Skeletal muscle cell (primary cell): ENCODE measurements around the gene FGF3.

Source experiments
- DNase-seq: peaks from one replicate; pipeline ENCODE4 v3.0.0-alpha.2; 2010; ENCODE audit warnings: low read depth
- H3K4me3 ChIP-seq: 2 replicates; pipeline ENCODE4 v1.5.1; 2011; ENCODE audit warnings: low read depth, mild to moderate bottlenecking, control low read depth, low read length, moderate library complexity

Gene FGF3

DNA sequence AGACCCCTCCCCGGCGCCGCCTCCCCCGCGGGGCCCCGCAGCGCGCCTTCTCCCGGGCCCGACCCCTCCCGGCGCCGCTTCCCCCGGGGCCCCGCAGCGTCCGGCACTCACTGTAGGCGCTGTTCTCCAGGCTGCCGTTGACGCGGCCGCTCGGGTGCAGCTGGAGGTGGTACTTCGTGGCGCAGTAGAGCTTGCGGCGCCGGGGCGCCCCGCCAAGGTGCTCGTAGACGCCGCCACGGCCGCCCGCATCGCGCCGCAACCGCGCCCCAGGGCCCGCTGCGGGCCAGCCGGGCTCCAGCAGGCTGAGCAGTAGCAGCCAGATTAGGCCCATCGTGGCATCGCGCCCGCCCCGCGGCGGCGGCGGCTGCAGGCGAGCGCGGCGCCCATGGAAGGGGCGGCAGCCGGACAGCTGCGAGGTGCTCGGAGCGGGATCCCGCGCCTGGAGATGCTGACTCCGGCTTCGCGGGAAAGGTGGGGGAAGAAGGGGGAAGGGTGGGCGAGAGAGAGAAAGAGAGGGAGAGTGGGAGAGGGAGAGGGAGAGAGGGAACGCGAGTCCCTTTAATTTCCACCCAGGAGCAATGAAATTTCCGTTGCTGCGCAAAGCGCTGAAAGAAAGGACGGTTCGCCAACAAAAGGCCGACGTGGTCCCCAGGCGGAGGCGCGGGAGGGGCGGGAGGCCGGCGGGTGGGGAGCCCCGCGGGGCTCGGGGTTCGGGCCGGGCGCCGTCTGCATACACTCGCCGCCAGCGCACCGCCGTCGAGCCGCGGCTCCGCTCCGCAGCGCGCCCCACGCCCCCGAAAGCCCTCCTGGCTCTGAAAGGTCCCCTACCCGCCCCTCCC is at the start of gene FGF3:
Gene FGF3 (minus strand): TSS at position 814 of the 839 bp plus-strand sequence. CDS start 483 bp downstream, at position 331.
- H3K4me3 ChIP-seq: no peak within 1 kb of the TSS
- no peak for DNase-seq

DNA sequence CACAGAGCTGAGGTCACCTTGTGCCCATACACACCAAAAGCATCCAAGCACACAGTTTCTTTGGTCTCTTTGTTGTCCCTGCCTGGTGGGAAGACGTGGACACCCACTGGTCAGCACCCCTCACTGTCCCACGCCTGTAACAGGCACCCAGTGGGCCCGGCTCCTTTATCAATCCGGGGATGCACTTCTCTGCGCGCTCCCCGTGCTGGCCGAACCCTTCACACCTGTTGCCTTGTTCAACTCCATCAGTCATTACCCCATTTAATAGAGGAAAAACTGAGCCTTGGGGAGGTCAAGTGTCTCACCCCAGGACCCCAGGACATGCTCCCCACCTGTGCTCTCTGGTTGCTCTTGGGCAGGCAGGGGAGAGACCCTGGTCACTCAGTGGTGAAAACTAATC is 49.7 kb upstream of the FGF3 start:
- H3K4me3 ChIP-seq: no peak overlapping the region
- no peak for DNase-seq

DNA sequence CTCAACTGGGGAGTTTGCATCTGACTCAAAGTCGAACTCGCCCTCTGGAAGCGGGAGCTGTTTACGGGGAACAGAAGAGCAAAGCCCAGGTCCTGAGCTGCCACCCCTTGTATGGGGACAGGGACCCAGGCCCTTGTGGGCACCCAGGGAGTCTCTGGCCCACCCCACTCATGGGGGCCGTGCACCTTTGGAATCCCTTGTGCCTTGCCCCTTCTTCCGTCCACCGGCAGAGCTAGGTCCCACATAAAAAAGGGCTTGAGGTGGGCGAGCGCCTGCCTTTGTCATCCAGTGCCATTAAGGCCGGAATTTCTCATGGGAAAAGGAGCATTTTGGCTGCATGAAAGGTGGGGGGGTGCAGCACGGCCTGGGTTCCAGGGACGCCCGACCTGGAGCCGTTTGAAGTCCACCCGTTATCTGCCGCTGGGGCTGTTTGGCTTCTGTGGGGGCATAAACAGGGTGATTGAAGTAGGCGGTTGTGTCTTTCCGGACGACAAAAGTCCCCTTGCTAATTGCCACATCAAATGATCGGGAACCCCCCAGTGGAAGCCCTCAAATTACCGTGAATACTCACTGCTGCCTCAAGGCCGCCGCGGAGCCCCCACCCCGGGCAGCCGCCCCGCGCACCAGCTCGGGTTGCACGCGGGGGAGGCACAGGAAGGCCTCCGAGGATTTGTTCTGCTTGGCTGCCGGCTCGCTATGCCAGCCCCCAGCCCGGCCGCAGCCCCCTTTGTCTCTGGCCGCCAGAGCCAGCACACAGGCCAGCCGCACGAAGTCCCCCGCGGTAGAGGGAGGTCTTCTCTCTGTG is 49.0 kb upstream of the FGF3 start:
- DNase-seq: no peak
- no peak overlapping the region for H3K4me3 ChIP-seq

DNA sequence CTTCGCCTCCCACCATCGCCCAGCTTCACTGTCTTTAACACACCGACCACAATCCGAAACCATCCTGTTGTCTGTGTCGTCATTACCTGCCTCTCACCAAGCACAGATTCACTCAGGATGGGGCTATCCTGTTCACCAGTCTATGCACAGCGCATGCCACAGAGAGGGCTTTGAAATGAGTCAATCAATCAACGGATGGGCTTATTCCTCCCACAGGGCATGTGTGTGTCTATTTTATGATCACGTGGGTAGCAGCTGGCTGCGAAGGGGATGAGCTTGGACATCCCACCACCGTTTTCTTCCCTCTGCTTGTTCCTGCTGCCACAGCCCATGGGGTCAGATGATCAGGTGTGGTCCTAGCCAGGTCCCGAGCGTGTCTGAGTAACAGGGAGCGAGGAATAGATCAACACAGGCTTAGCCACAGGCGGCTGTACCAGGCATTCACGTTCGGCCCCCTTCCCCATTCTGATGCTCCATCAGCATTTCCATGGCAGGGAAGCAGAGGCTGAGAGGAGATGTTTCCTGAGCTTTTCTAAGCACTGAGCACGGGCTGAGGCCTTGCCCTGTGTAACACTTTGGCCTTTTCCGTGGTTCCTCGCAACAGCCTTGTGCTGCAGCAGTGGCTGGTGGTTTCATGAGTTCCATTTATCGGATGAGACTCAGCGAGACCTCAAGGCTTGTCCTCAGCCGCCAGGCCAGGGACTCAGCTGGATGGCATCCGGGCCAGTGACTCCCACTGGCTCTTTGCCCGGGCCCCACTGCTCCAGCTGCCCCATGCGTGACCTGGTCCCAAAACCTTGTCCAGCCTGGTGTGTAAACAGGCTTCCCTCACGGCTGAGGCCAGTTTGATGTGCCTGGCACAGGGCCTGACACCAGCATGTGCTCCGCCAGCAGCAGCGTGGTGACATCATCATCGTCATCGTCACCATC is 48.1 kb upstream of the FGF3 start:
- H3K4me3 ChIP-seq: no peak overlapping the region
- DNase-seq: no peak

DNA sequence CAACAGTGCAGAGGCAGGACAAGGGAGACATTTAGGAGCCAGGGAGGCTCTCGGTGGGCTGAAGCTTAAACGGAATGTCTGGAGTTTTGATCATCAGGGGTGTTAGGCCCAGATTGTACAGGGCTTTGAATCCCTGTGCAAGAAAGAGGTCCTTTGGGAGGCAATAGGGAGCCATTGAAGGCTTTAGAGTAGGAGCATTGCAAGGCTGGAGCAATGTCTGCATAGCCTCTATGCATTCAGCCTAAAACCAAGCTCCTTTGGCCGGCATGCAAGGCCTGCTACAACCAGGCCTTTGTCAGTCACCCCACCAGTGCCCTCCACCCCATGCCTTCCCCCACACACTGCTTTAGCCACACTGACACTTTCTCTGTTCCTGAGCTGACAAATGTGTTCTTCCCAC is 47.4 kb upstream of the FGF3 start:
- no peak overlapping the region for H3K4me3 ChIP-seq
- no peak for DNase-seq

DNA sequence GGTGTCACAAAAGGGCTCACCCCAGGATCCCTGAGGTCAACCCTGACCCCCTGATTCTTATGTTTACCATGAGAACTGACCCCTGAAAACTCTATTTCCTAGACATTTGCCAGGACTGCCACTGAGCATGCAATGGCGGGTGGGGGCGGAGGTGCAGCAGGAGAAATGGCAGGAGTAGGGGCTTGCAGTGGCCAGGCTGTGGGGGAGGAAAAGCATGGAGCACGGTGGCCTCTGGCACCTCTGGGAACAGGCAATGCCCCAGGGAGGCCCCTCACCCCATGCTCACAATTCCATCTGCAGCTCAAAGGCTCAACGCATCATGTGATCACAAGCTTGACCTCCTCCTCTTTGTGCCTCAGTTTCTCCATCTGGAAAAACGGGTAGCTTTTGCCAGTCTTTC is 46.5 kb upstream of the FGF3 start:
- DNase-seq: no peak
- no peak overlapping the region for H3K4me3 ChIP-seq

DNA sequence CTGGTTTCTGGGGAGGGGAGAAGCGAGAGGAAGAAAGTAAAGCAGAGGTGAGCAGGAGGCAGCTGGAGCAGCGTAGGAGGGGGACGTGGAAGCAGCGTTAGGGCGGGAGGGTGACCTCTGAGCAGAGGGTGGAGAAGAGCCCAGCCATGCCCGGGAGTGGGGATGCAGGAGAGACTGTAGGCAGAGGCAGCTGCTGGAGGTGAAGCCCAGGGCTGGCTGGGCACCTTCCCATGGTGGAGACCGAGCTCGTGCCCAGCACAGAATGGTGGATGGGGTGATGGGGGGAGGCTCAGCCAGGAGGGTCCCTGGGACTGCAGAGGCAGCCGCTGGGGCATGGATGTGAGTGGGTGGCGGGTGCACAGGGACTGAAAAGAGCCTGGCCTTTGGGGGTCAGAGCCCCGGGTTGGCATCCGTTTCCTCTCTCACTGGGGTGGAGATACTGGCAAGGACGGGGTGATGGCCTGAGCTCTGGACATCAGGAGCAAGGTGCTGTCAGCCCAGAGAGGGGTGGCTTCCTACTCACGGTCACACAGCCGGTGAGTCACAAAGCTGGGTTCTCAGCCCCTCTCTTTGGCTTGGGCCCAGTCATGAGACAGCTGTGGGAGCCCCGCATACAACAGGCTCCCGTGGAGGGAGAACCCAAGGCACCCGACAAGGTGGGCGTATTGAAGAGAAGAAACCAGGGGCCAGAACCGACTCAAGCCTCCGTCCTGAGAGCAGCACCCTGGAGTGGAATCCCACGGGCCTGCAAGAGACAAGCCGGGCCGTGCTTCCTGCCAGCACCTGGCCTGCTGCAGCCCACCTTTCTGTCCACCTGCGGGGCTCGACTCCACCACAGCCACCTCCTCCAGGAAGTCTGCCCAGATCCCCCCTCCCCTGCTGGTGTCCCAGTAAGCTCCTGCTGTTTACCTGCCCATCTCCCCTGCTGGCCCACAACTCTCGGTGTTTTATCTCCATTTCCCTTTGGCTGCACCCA is 45.8 kb upstream of the FGF3 start:
- DNase-seq: no peak
- no peak overlapping the region for H3K4me3 ChIP-seq

DNA sequence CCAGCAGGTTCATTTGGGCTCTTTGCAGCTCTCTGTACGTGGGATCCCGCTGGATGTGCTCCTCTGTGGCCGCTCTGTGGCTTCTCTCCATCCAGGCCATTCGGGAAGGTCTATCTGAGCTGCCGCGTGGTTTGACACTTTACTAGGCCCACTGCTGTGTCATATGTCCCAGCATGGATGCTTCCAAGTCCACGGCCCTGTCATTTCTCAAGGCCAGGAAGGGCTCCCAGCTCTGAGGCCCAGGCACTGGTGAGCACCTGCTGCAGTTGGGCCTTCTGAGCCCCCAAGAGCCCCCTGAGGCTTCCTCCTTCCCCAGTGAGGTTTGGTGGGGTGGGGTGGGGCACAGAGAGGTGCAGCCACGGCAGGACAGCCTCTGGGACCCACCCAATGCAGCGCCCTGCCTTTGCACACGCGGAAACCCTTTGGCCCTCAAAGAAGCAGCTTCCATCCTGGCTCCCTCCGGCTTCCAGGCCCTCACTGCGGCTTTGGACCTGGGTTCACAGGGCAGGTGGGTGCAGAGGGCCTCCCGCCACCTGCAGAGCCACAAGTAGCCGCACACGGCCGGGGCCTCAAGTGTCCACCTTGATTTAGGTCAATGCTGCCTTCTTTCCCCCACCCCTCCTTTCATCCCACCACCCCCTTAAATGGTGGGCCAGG is 44.5 kb upstream of the FGF3 start:
- no peak overlapping the region for H3K4me3 ChIP-seq
- DNase-seq: no peak

DNA sequence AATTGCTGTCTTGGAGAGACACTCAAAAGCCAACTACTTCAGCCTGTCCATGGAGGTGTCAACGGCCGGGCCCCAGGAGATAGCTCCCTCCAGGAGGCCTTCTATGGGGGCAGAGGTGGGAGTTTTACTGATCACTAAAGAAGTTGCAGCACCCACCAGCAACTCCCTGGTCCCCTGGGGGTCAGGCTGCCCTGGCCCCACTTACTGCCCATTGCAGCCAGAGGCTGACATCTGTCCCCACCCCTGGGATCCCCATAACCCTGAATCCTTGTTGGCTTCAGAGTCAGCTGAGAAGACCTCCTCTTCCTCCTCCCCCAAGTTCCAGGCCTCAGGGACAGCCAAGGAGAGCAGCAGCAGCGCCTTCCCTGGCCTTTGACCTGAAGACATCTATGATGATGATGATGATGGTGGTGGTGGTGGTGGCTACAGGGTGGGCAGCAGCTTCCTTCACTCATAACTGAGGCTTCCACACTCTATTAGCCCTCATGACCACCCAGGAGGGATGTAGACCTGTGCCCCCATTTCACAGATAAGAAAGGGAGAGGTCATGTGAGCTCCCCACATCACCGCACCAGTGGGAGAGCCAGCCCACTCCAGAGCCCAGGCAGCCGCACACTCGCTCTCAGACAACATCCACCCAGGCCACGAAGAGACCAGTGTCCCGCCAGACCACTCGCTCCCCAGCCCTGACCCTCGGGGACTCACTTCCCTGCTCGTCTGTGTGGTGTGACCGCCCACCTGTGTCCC is 43.8 kb upstream of the FGF3 start:
- H3K4me3 ChIP-seq: no peak overlapping the region
- DNase-seq: no peak

DNA sequence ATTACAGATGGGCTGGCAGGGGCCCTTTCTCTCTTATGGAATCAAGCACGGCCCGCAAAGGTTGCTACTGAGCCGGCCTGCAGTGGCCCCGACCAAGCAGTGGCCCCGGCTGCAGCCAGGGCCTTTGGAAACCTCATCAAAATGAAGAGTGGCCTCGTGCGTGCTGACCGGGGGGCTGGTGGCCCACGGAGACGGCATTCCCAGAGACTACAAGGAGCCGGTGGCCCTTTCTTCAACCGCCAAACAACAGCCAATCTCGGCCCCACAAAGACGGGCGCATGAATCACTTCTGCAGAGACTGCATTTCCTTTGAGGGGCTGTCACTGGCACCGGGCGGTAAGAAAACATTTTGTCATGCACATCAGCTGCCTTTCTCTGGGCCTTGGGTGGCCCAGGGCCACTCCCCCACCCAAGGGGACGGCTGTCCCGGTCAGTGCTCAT is 43.1 kb upstream of the FGF3 start:
- no peak for DNase-seq
- no peak overlapping the region for H3K4me3 ChIP-seq

DNA sequence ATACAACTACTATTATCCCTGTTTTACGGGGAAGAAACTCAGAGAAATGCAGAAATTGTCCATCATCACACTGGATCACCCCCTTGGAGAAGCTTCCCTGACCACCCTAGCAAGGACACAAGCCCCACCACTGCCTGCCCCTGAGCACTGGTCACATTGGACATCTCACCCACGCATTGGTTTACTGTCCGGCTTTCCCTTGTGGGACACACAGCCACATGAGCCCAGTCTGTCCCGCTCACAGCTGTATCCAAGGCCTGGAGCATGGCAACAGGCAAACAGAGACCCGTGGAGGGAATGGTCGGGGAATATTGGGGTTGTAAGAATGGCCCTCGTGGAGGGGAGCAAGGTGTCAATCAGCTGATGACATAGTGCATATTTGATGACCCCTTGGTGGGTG is 42.7 kb upstream of the FGF3 start:
- no peak for DNase-seq
- H3K4me3 ChIP-seq: no peak overlapping the region

DNA sequence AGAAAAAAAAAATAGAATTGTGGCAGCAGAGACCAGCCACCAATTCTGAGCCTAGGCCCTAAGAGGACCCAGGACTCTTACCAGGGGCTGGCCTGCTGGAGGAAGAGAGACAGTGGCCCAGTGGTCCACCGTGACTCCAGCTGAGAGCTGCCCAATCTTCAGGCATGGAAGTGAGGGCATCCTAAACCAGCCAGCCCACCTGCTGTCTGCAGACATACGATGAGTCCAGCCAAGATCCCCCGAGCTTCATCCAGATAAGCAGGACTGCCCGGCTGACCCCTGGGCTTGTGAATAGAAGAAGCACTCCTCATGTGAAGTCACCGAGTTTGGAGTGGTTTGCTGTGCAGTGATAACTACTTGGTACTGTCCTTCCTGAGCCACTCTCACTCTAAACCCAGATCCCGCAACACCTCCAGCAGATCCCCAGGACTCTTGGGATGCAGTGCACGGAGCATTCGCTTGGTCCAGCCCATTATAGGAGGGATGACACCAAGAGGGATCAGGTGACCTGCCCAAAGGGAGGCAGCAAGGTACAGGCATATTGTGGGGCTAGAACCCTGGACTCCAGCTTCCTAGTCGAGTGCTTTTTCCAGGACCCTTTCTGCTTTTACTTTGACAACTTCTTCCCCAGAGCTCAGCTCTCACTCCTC is 41.7 kb upstream of the FGF3 start:
- no peak for DNase-seq
- no peak overlapping the region for H3K4me3 ChIP-seq

DNA sequence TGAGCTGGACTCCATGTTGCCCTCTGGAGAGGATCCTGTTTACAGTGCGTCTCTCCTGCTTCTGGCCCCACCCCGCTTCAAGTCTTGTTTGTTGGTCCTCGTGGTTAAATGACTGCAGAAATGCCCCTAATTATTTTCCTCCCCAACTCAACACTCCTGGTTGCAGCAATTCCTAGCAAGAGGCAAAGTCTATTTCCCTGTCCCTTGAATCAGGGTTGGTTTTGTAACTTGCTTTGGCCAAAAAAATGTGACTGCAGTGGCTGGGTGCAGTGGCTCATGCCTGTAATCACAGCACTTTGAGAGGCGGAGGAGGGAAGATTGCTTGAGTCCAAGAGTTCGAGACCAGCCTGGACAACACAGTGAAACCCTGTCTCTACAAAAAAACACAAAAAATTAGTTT is 41.0 kb upstream of the FGF3 start:
- DNase-seq: no peak
- no peak overlapping the region for H3K4me3 ChIP-seq

DNA sequence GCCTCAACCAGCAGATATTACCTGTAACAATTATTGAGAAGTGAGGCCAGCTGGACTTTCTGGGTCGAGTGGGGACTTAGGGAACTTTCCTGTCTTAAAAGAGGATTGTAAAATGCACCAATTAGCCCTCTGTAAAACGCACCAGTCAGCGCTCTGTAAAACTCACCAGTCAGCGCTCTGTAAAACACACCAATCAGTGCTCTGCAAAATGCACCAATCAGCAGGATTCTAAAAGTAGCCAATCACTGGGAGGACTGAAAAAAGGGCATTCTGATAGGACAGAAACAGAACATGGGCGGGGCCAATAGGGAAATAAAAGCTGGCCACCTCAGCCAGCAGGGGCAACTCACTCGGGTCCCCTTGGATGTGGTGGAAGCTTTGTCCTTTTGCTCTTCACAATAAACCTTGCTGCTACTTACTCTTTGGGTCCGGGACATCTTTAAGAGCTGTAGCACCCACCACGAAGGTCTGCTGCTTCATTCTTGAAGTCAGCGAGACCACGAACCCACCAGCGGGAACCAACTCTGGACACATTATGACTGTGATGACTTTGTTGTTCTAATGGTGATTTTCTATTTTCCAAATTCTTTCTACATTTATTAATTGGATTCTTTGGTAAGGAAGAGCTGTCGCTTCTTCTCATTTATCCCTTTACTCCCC is 40.2 kb upstream of the FGF3 start:
- DNase-seq: no peak
- no peak overlapping the region for H3K4me3 ChIP-seq

DNA sequence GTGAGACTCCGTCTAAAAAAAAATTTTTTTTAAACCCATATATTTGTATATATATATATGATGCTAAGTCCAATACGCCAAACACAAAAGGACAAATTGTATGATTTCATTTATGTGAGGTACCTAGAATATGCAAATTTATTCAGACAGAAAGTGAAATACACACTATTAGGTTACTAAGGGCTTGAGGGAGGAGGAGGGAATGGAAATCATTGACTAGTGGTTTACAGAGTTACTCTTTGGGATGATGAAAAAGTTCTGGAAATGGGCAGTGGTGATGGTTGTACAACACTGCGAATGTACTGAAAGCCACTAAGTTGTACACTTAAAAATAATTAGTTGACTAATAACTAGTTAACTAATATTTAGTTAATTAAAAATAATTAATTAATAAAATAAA is 36.2 kb upstream of the FGF3 start:
- H3K4me3 ChIP-seq: no peak overlapping the region
- no peak for DNase-seq

DNA sequence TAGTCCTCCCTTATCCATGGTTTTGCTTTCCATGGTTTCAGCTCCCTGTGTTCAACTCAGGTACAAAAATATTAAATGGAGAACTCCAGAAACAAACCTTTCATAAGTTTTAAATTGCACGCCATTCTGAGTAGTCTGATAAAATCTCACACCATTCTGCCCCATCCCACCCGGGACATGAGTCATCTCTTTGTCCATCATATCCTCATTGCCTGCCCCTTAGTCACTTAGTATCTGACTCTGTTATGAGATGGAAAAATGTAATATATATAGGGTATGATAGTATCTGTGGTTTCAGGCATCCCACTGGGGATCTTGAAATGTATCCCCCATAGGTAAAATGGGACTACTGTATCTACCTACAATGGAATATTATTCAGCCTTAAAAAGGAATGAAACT is 35.5 kb upstream of the FGF3 start:
- no peak for DNase-seq
- no peak overlapping the region for H3K4me3 ChIP-seq

DNA sequence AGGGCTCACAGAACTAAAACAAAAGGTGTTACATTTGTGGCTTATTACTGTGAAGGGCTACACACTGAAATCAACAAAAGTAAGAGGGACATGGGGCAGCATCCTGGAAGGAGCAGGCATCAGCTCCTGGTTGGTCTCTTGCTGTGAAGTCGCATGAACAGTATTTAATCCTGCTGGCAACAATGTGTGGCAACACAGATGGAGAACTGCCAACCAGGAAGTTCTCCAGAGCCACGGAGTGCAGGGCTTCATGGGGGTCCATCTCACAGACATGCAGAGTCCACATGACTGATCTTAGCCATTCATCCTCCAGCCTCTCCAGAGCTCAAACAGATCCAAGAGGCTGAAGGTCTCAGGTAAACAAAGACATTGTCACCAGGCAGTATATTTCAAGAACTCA is 32.8 kb upstream of the FGF3 start:
- no peak for DNase-seq
- no peak overlapping the region for H3K4me3 ChIP-seq
